Tibial nerve (tissue), 4 donors: ENCODE data around the gene LHPP.
"Not testable (repeated sequence)": the region's sequence is repeated elsewhere in the genome, so short reads cannot be mapped to it uniquely, and the experiment has no call there.

ENCODE experiments used
- CTCF ChIP-seq, 5 experiments: fragments of 200-600 bp in 3 of 5; fragments of 450-650 bp in 2 of 5; sonication (generic) in 3 of 5; IDR thresholded peaks; one replicate each; pipeline ENCODE4 v1.5.1; 2016 to 2019; ENCODE audit warnings: antibody characterized with exemption in 5 of 5, mild to moderate bottlenecking in 3 of 5, moderate library complexity in 2 of 5
- EP300 ChIP-seq, 2 donors: sonication (generic); formaldehyde crosslinking; IDR thresholded peaks; one replicate each; pipeline ENCODE4 v1.6.1; 2017; ENCODE audit warnings: antibody characterized with exemption in 2 of 2, mild to moderate bottlenecking in 1 of 2
- POLR2A ChIP-seq, 2 donors: fragments of 450-650 bp; IDR thresholded peaks; one replicate each; pipeline ENCODE4 v1.6.1; 2017; ENCODE audit warnings: antibody characterized with exemption in 2 of 2, mild to moderate bottlenecking in 2 of 2, moderate library complexity in 2 of 2

GRCh38 chr10:124610851-124611250 lies 149.2 kb downstream of the LHPP start:
- TF ChIP-seq CTCF, POLR2A, EP300 (IDR thresholded peaks at IDR 0.05): not testable (repeated sequence)
